AG09309 (cell line): Measurements from ENCODE around the gene PPP2R5B.

Experiments
- DNase-seq: peaks from one replicate; pipeline ENCODE4 v3.0.0-alpha.2; 2010; ENCODE audit warnings: low read depth
- H3K4me3 ChIP-seq: 2 replicates; pipeline ENCODE4 v1.5.1; 2011; ENCODE audit warnings: mild to moderate bottlenecking, low read depth, low read length, moderate library complexity; ENCODE audit not compliant: control insufficient read depth
- TF ChIP-seq, protein P1 (sequence below): IDR thresholded peaks from 2 replicates; pipeline ENCODE4 v1.5.1; 2011; ENCODE audit warnings: mild to moderate bottlenecking, low read depth, low read length, inconsistent platforms; ENCODE audit not compliant: insufficient read depth, control insufficient read depth; ENCODE audit errors: missing control alignments

The PPP2R5B gene

GRCh38 chr11:64926689-64927088, 2.2 kb downstream of the PPP2R5B start:
- H3K4me3 ChIP-seq = no peak overlapping the region
- DNase-seq = no peak
- TF ChIP-seq, protein P1, sequence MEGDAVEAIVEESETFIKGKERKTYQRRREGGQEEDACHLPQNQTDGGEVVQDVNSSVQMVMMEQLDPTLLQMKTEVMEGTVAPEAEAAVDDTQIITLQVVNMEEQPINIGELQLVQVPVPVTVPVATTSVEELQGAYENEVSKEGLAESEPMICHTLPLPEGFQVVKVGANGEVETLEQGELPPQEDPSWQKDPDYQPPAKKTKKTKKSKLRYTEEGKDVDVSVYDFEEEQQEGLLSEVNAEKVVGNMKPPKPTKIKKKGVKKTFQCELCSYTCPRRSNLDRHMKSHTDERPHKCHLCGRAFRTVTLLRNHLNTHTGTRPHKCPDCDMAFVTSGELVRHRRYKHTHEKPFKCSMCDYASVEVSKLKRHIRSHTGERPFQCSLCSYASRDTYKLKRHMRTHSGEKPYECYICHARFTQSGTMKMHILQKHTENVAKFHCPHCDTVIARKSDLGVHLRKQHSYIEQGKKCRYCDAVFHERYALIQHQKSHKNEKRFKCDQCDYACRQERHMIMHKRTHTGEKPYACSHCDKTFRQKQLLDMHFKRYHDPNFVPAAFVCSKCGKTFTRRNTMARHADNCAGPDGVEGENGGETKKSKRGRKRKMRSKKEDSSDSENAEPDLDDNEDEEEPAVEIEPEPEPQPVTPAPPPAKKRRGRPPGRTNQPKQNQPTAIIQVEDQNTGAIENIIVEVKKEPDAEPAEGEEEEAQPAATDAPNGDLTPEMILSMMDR = no peak

- DNase-seq = no peak
- TF ChIP-seq, protein P1 = no peak
- H3K4me3 ChIP-seq = no peak overlapping the region
Observed at GRCh38 chr11:64928957-64929356, 4.5 kb downstream of the PPP2R5B start.

DNA sequence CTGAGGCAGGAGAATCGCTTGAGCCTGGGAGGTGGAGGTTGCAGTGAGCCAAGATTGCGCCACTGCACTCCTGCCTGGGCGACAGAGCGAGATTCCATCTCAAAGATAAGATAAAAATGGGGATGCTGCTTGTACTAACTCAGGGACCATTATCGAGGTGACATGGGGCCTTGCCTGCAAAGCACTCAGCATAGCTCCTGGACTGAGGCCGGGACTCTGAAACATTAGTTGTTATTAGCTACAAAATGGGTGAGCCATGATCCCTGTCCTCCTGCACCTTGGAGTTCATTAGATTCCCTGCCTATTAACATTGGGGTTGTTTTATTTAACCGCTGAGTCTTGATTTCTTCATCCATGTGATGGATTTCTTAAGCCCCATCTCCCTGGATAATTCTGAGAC, 5.1 kb downstream of the PPP2R5B start:
- TF ChIP-seq, protein P1 = no peak
- DNase-seq = no peak
- no peak overlapping the region for H3K4me3 ChIP-seq

DNA sequence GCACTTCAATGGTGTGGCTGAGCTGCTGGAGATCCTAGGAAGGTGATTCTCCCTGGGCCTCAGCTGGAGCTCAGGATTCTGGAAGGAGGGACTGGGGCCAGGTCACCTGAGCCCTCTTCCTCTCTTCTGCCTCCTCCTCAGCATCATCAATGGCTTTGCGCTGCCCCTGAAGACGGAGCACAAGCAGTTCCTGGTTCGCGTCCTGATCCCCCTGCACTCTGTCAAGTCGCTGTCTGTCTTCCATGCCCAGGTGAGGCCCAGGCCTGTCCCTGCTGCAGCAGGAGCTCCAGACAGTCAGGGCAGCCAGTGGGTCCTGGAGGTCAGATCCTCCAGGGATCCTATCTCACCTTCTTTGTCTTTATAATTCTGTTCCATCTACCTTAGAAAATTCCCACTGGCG, 5.9 kb downstream of the PPP2R5B start:
- no peak overlapping the region for H3K4me3 ChIP-seq
- no peak for DNase-seq
- TF ChIP-seq, protein P1 = no peak

DNA sequence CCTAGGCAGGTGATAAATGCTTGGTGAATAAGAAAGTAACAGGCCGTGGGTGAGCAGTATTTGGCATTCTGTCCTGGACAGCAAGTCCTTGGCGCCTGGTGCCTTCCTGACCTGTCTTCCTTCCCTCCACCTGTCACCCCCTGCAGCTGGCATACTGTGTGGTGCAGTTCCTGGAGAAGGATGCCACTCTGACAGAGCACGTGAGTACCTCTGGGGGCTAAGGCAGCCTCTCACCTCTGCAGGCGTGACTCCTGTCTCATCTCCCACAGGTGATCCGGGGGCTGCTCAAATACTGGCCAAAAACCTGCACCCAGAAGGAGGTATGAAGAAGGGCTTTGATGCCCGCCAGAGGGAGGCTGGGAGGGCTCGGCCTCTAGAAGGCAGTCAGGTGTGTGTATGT, 6.8 kb downstream of the PPP2R5B start:
- H3K4me3 ChIP-seq = no peak overlapping the region
- no peak for DNase-seq
- TF ChIP-seq, protein P1 = no peak

DNA sequence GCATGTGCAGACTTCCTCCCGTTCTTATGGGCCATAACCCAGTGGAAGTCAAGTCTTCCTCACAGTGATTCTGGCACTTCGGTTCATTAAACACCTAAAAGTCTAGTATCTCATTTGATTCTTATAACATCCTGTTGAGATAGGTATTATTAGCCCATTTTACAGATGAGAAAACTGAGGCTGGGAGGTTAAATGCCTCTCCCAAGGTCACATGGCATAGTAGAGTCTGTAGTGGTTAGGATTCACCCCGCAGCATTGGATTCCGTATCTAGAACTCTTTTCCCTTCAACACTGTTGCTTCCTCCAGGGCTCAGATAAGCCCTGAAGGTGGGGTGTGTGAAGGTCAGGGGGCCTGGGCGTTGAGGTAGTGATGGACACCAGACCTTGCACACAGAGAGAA, 7.8 kb downstream of the PPP2R5B start:
- TF ChIP-seq, protein P1 = no peak
- H3K4me3 ChIP-seq = no peak overlapping the region
- no peak for DNase-seq
